HG03432 (cell line): Measurements from ENCODE around the gene DPEP3.
"Not testable (repeated sequence)": the region's sequence is repeated elsewhere in the genome, so short reads cannot be mapped to it uniquely, and the experiment has no call there.

ENCODE experiments used
- ATAC-seq: cut with Tn5 transposase; IDR thresholded peaks from one replicate; pipeline ENCODE4 v1.9.1; 2021; ENCODE audit warnings: mild to moderate bottlenecking, moderate library complexity; ENCODE audit not compliant: unreplicated experiment

The DPEP3 gene

GRCh38 chr16:67995423-67995822 lies 15.1 kb upstream of the DPEP3 start:
- no peak for ATAC-seq

- ATAC-seq, result not testable (repeated sequence)
Observed at GRCh38 chr16:67994040-67994408, 13.7 kb upstream of the DPEP3 start.

GRCh38 chr16:67993207-67994039 lies 13.1 kb upstream of the DPEP3 start:
- ATAC-seq, result peak; percentile 79

GRCh38 chr16:67992661-67993206 lies 12.4 kb upstream of the DPEP3 start:
- no peak for ATAC-seq

GRCh38 chr16:67990018-67990386 lies 9.7 kb upstream of the DPEP3 start:
- no peak for ATAC-seq

- ATAC-seq, result peak; percentile 29
Observed at GRCh38 chr16:67989322-67990017, 9.2 kb upstream of the DPEP3 start.

- no peak for ATAC-seq
Observed at GRCh38 chr16:67988675-67989074, 8.4 kb upstream of the DPEP3 start.

GRCh38 chr16:67987460-67988160 lies 7.3 kb upstream of the DPEP3 start:
- ATAC-seq, result no peak

GRCh38 chr16:67986949-67987348 lies 6.7 kb upstream of the DPEP3 start:
- ATAC-seq, result no peak

GRCh38 chr16:67982011-67982696 lies 1.9 kb upstream of the DPEP3 start:
- ATAC-seq, result no peak

- ATAC-seq, result no peak
Observed at GRCh38 chr16:67977469-67978227, 2.7 kb downstream of the DPEP3 start.

- no peak for ATAC-seq
Observed at GRCh38 chr16:67977005-67977404, 3.3 kb downstream of the DPEP3 start.

GRCh38 chr16:67976205-67976604 lies 4.1 kb downstream of the DPEP3 start:
- no peak for ATAC-seq

- no peak for ATAC-seq
Observed at GRCh38 chr16:67975321-67976105, 4.8 kb downstream of the DPEP3 start.

GRCh38 chr16:67972285-67972684 lies 8.0 kb downstream of the DPEP3 start:
- ATAC-seq, result not testable (repeated sequence)

- no peak for ATAC-seq
Observed at GRCh38 chr16:67971111-67971510, 9.2 kb downstream of the DPEP3 start.

GRCh38 chr16:67969254-67970039 lies 10.9 kb downstream of the DPEP3 start:
- ATAC-seq, result no peak

- peak; percentile 80 for ATAC-seq
Observed at GRCh38 chr16:67968400-67969253, 11.7 kb downstream of the DPEP3 start, which contains the start of gene SLC12A4. TSS of gene SLC12A4 (minus strand) at chr16:67968637. CDS start at chr16:67968553, 84 bp downstream.
